ENCODE measurements around the gene PRPF19.

GRCh38 chr11:60941371-60942119 lies 35.2 kb upstream of the PRPF19 start:
- TF ChIP-seq CTCF (conservative IDR thresholded peaks at IDR 0.05; ENCODE audit: low read length) (no peak), EZH2phosphoT487 (IDR thresholded peaks at IDR 0.05; ENCODE audit: borderline replicate concordance) (no peak)
